ENCODE data around the gene AMPH.

The AMPH gene

DNA sequence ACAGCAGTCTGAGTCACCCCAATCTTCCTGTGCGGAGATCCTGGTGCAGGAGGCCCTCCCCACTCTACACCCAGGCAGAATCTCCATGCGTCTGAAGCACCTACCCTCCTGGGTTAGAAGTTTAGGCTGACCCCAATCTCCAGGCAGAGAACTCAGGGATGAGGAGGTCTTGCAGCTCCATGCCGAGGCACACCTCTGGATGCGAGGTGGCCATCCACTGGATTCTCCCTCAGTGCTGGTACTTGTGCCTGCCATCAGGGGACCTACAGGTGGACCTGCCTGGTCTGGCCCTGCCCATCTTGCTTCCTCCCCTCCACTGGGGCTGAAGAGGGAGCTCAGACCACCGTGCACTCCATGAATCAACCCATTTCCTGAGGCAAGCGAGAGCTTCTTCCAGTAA, 28.8 kb upstream of the AMPH start:
- TF ChIP-seq, protein P1, sequence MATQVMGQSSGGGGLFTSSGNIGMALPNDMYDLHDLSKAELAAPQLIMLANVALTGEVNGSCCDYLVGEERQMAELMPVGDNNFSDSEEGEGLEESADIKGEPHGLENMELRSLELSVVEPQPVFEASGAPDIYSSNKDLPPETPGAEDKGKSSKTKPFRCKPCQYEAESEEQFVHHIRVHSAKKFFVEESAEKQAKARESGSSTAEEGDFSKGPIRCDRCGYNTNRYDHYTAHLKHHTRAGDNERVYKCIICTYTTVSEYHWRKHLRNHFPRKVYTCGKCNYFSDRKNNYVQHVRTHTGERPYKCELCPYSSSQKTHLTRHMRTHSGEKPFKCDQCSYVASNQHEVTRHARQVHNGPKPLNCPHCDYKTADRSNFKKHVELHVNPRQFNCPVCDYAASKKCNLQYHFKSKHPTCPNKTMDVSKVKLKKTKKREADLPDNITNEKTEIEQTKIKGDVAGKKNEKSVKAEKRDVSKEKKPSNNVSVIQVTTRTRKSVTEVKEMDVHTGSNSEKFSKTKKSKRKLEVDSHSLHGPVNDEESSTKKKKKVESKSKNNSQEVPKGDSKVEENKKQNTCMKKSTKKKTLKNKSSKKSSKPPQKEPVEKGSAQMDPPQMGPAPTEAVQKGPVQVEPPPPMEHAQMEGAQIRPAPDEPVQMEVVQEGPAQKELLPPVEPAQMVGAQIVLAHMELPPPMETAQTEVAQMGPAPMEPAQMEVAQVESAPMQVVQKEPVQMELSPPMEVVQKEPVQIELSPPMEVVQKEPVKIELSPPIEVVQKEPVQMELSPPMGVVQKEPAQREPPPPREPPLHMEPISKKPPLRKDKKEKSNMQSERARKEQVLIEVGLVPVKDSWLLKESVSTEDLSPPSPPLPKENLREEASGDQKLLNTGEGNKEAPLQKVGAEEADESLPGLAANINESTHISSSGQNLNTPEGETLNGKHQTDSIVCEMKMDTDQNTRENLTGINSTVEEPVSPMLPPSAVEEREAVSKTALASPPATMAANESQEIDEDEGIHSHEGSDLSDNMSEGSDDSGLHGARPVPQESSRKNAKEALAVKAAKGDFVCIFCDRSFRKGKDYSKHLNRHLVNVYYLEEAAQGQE (IDR thresholded peaks at IDR 0.05; ENCODE audit: insufficient read depth in 1 of 2, low read depth in 2 of 2, low read length in 2 of 2): no peak
- TF ChIP-seq FOXP2 (optimal IDR thresholded peaks at IDR 0.05; ENCODE audit: borderline replicate concordance, extremely low read depth, extremely low read length, insufficient read depth): no peak
- TF ChIP-seq TAF1 (IDR thresholded peaks at IDR 0.05; ENCODE audit: borderline replicate concordance, insufficient read depth, low read length): no peak
- no peak for TF ChIP-seq POLR2AphosphoS5 (IDR thresholded peaks at IDR 0.05; ENCODE audit: low read depth, low read length)
- TF ChIP-seq SIN3A (IDR thresholded peaks at IDR 0.05; ENCODE audit: borderline replicate concordance, insufficient read depth, low read length): no peak

DNA sequence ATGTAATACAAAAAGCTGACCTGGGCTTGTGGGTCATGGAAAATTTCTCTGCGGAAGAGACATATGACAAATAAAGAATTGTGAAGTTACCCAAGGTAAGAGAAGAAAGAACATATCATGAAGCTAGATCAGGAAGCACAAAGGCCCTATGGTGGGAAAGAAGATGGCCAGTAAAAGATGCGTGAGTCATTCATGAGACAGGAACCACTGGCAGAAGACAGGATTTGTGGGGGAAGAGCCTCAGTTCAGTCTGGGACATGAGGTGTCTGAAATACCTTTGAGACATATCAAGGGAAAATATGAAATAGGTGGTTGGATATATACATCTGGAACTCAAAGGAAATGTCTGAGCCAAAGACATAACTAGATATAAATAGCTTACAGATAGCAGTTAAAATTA, 27.7 kb upstream of the AMPH start:
- no peak for TF ChIP-seq FOXP2 (optimal IDR thresholded peaks at IDR 0.05; ENCODE audit: borderline replicate concordance, extremely low read depth, extremely low read length, insufficient read depth)
- TF ChIP-seq, protein P1 (IDR thresholded peaks at IDR 0.05; ENCODE audit: insufficient read depth in 1 of 2, low read depth in 2 of 2, low read length in 2 of 2): no peak
- TF ChIP-seq SIN3A (IDR thresholded peaks at IDR 0.05; ENCODE audit: borderline replicate concordance, insufficient read depth, low read length): no peak
- no peak for TF ChIP-seq TAF1 (IDR thresholded peaks at IDR 0.05; ENCODE audit: borderline replicate concordance, insufficient read depth, low read length)
- TF ChIP-seq POLR2AphosphoS5 (IDR thresholded peaks at IDR 0.05; ENCODE audit: low read depth, low read length): no peak

DNA sequence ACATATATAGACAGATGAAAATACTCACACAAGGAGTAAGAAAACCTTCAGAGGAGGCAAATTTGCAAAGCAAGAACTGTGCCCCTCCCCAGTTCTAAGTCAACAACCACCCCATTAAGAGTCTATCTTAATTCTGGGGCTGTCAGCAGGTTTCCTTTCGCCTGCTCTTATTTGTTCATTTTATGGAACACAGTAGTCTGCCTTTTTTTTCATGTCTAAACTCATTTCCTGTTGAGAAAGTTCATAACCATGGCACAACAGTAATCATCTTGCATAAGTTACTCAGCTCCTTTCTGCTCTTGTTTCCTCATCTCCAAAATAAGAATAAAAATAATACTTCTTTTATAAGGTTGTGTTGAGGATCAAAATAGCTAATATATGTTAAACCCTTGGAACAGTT, 25.8 kb upstream of the AMPH start:
- TF ChIP-seq POLR2AphosphoS5 (IDR thresholded peaks at IDR 0.05; ENCODE audit: low read depth, low read length) (no peak), FOXP2 (optimal IDR thresholded peaks at IDR 0.05; ENCODE audit: borderline replicate concordance, extremely low read depth, extremely low read length, insufficient read depth) (no peak), SIN3A (IDR thresholded peaks at IDR 0.05; ENCODE audit: borderline replicate concordance, insufficient read depth, low read length) (no peak), TAF1 (IDR thresholded peaks at IDR 0.05; ENCODE audit: borderline replicate concordance, insufficient read depth, low read length) (no peak)
- TF ChIP-seq, protein P1 (IDR thresholded peaks at IDR 0.05; ENCODE audit: insufficient read depth in 1 of 2, low read depth in 2 of 2, low read length in 2 of 2): no peak

DNA sequence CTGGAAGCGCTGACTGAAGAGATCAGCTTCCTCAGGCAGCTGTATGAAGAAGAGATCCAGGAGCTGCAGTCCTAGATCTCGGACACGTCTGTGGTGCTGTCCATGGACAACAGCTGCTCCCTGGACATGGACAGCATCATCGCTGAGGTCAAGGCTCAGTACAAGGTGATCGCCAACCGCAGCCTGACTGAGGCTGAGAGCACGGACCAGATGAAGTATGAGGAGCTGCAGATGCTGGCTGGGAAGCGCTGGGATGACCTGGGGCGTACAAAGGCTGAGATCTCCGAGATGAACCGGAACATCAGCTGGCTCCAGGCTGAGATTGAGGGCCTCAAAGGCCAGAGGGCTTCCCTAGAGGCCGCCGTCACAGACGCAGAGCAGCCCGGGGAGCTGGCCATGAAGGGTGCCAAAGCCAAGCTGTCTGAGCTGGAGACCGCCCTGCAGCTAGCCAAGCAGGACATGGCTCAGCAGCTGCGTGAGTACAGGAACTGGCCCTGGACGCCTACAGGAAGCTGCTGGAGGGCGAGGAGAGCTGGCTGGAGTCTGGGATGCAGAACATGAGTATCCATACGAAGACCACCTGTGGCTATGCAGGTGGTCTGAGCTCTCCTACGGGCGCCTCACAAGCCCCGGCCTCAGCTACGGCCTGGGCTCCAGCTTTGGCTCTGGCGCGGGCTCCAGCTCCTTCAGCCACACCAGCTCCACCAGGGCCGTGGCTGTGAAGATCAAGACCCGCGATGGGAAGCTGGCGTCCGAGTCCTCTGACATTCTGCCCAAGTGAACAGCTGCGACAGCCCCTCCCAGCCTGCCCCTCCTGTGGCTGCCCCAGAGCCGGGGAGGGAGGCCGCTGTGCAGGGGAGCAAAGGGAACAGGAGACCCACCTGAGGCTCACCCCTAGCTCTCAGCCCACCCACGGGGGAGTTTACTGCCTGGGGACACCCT, 24.9 kb upstream of the AMPH start:
- TF ChIP-seq SIN3A (IDR thresholded peaks at IDR 0.05; ENCODE audit: borderline replicate concordance, insufficient read depth, low read length) (no peak), FOXP2 (optimal IDR thresholded peaks at IDR 0.05; ENCODE audit: borderline replicate concordance, extremely low read depth, extremely low read length, insufficient read depth) (no peak), POLR2AphosphoS5 (IDR thresholded peaks at IDR 0.05; ENCODE audit: low read depth, low read length) (no peak), TAF1 (IDR thresholded peaks at IDR 0.05; ENCODE audit: borderline replicate concordance, insufficient read depth, low read length) (no peak)
- TF ChIP-seq, protein P1 (IDR thresholded peaks at IDR 0.05; ENCODE audit: insufficient read depth in 1 of 2, low read depth in 2 of 2, low read length in 2 of 2): no peak

Measured in PFSK-1 (cell line).